CD14-positive monocyte (primary cell): Measurements from ENCODE around the gene DEAF1. TPM values are rescaled to one million over a fixed set of nuclear protein-coding genes. Genes with fewer than 3 reads are reported as not detected.

Experiments
- DNase-seq, 3 donors: peaks; one replicate each; pipeline ENCODE4 v3.0.0-alpha.2; 2011 to 2022
- H2AFZ ChIP-seq: 2 replicates; pipeline ENCODE4 v1.6.0; 2012; ENCODE audit warnings: mild to moderate bottlenecking, low read depth, low read length, inconsistent platforms; ENCODE audit not compliant: insufficient read depth, poor library complexity, severe bottlenecking
- H3K27ac ChIP-seq, 2 donors: 1 replicate in 1 of 2; 2 replicates in 1 of 2; pipeline ENCODE4 v1.5.1; 2012 to 2013; ENCODE audit warnings: low read length in 2 of 2, control low read depth in 1 of 2, inconsistent platforms in 1 of 2, low read depth in 1 of 2, mild to moderate bottlenecking in 1 of 2
- H3K27me3 ChIP-seq, 2 donors: one replicate each; pipeline versions ENCODE4 v1.6.0 to v1.6.1; 2011 to 2013; ENCODE audit warnings: low read length in 2 of 2; ENCODE audit not compliant: control insufficient read depth in 2 of 2, insufficient read depth in 2 of 2
- H3K36me3 ChIP-seq, 2 donors: replicated peaks in 1 of 2; 1 replicate in 1 of 2; 2 replicates in 1 of 2; pipeline versions ENCODE4 v1.5.1 to v1.6.1; 2012 to 2013; ENCODE audit warnings: low read length in 2 of 2, control low read depth in 1 of 2, inconsistent platforms in 1 of 2, mild to moderate bottlenecking in 1 of 2; ENCODE audit not compliant: insufficient read depth in 2 of 2, control insufficient read depth in 1 of 2
- H3K4me1 ChIP-seq, 2 donors: 1 replicate in 1 of 2; 2 replicates in 1 of 2; pipeline versions ENCODE4 v1.5.1 to v1.6.1; 2012 to 2013; ENCODE audit warnings: low read length in 2 of 2, control low read depth in 1 of 2, inconsistent platforms in 1 of 2, mild to moderate bottlenecking in 1 of 2, moderate library complexity in 1 of 2; ENCODE audit not compliant: insufficient read depth in 2 of 2, control insufficient read depth in 1 of 2
- H3K4me2 ChIP-seq: replicated peaks from 2 replicates; pipeline ENCODE3; 2012; ENCODE audit warnings: low read length, moderate library complexity, mild to moderate bottlenecking; ENCODE audit not compliant: poor library complexity, severe bottlenecking; ENCODE audit errors: extremely low read depth
- H3K4me3 ChIP-seq, 3 experiments: fragments of 200-600 bp in 1 of 3; sonication (generic) in 1 of 3; replicated peaks in 1 of 3; 1 replicate in 2 of 3; 2 replicates in 1 of 3; pipeline ENCODE4 v1.5.1; 2011 to 2013; ENCODE audit warnings: low read length in 3 of 3, mild to moderate bottlenecking in 3 of 3, control low read depth in 2 of 3, low read depth in 2 of 3, inconsistent platforms in 1 of 3, moderate library complexity in 1 of 3
- H3K79me2 ChIP-seq: 2 replicates; pipeline ENCODE4 v1.6.0; 2012; ENCODE audit warnings: mild to moderate bottlenecking, control low read depth, inconsistent platforms, low read length, moderate library complexity; ENCODE audit not compliant: insufficient read depth
- H3K9ac ChIP-seq: 2 replicates; pipeline ENCODE4 v1.6.0; 2017; ENCODE audit warnings: low read length, mild to moderate bottlenecking; ENCODE audit not compliant: insufficient read depth, poor library complexity, severe bottlenecking
- H3K9me3 ChIP-seq, 2 donors: replicated peaks in 1 of 2; 1 replicate in 1 of 2; 2 replicates in 1 of 2; pipeline versions ENCODE4 v1.5.1 to v1.6.1; 2012 to 2013; ENCODE audit warnings: low read length in 2 of 2, control low read depth in 1 of 2; ENCODE audit not compliant: control insufficient read depth in 1 of 2, insufficient read depth in 1 of 2
- H4K20me1 ChIP-seq: 2 replicates; pipeline ENCODE4 v1.6.0; 2012; ENCODE audit warnings: mild to moderate bottlenecking, low read length, control low read depth, moderate library complexity; ENCODE audit not compliant: insufficient read depth
- H3K27ac Mint-ChIP-seq, 7 donors: one replicate each; pipeline ENCODE4 v1.8.0; 2020; ENCODE audit warnings: mild to moderate bottlenecking in 7 of 7, mixed read lengths in 7 of 7, moderate library complexity in 6 of 7, inconsistent platforms in 2 of 7
- H3K27me3 Mint-ChIP-seq, 3 donors: one replicate each; pipeline ENCODE4 v1.8.0; 2021 to 2022; ENCODE audit warnings: low read depth in 3 of 3, mild to moderate bottlenecking in 3 of 3, mixed read lengths in 3 of 3, moderate library complexity in 3 of 3, inconsistent platforms in 1 of 3
- H3K36me3 Mint-ChIP-seq, 2 donors: one replicate each; pipeline ENCODE4 v1.8.0; 2020; ENCODE audit warnings: mixed read lengths in 2 of 2, inconsistent platforms in 1 of 2, mild to moderate bottlenecking in 1 of 2
- H3K4me1 Mint-ChIP-seq: one replicate; pipeline ENCODE4 v1.8.0; 2020; ENCODE audit warnings: mild to moderate bottlenecking, mixed read lengths
- H3K4me3 Mint-ChIP-seq, 2 donors: one replicate each; pipeline ENCODE4 v1.8.0; 2020; ENCODE audit warnings: mild to moderate bottlenecking in 2 of 2, mixed read lengths in 2 of 2, moderate library complexity in 1 of 2
- H3K9me3 Mint-ChIP-seq, 7 donors: one replicate each; pipeline ENCODE4 v1.8.0; 2020 to 2022; ENCODE audit warnings: mixed read lengths in 7 of 7, mild to moderate bottlenecking in 6 of 7, moderate library complexity in 6 of 7, inconsistent platforms in 2 of 7
- WGBS: methylation state at CpG from one replicate; pipeline ENCODE4 v1.1.5; 2013; ENCODE audit warnings: missing lambda C conversion rate; ENCODE audit not compliant: insufficient coverage; 5-methylcytosine and 5-hydroxymethylcytosine counted together
- intact Hi-C, 2 donors: fragments of 100-400 bp; cut with micrococcal nuclease; formaldehyde crosslinking; loops; one replicate each; pipeline versions ENCODE4 v1.15.0 to v1.15.1; 2023
- polyA plus RNA-seq, 3 donors: library from polyadenylated mRNA; depleted of rRNA in 1 of 3; unstranded in 2 of 3; stranded (reverse) in 1 of 3; fragments of 300-500 nt in 2 of 3; fragments of >200 nt in 1 of 3; fragmentation: Illumina TruSeq in 2 of 3; gene quantifications; 1 replicate in 2 of 3; 2 replicates in 1 of 3; pipeline ENCODE4 v1.2.3, GENCODE V29; 2012 to 2021
- TF ChIP-seq, protein P1 (sequence below): fragments of 200-600 bp; IDR thresholded peaks from one replicate; pipeline ENCODE4 v1.8.0; 2022; ENCODE audit warnings: antibody characterized with exemption, mild to moderate bottlenecking

Gene DEAF1
- polyA plus RNA-seq, 3 donors = 18.0 to 22.3 (median 22.2) TPM

DNA sequence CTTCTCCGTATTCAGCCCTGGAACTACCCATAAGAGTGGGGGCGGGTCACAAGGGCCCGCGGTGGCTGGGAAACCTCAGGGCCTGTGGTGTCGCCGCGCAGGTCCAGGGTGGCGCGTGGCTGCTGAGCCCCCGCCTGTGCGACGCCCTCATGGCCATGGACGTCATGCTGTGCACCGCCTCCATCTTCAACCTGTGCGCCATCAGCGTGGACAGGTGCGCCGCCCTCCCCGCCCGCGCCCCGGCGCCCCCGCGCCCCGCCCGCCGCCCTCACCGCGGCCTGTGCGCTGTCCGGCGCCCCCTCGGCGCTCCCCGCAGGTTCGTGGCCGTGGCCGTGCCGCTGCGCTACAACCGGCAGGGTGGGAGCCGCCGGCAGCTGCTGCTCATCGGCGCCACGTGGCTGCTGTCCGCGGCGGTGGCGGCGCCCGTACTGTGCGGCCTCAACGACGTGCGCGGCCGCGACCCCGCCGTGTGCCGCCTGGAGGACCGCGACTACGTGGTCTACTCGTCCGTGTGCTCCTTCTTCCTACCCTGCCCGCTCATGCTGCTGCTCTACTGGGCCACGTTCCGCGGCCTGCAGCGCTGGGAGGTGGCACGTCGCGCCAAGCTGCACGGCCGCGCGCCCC, 55.6 kb downstream of the DEAF1 start:
- TF ChIP-seq, protein P1, sequence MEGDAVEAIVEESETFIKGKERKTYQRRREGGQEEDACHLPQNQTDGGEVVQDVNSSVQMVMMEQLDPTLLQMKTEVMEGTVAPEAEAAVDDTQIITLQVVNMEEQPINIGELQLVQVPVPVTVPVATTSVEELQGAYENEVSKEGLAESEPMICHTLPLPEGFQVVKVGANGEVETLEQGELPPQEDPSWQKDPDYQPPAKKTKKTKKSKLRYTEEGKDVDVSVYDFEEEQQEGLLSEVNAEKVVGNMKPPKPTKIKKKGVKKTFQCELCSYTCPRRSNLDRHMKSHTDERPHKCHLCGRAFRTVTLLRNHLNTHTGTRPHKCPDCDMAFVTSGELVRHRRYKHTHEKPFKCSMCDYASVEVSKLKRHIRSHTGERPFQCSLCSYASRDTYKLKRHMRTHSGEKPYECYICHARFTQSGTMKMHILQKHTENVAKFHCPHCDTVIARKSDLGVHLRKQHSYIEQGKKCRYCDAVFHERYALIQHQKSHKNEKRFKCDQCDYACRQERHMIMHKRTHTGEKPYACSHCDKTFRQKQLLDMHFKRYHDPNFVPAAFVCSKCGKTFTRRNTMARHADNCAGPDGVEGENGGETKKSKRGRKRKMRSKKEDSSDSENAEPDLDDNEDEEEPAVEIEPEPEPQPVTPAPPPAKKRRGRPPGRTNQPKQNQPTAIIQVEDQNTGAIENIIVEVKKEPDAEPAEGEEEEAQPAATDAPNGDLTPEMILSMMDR = no peak
- Histone ChIP-seq H3K4me2 (no peak overlapping the region), H3K9ac (no peak overlapping the region), H2AFZ (no peak overlapping the region), H3K27ac (no peak overlapping the region), H4K20me1 (peaks cover 27% of the 10 kb centered on the region), H3K9me3 (peaks cover 7 to 8% of the 10 kb centered on the region in 2 donors), H3K36me3 (peaks cover 16 to 27% of the 10 kb centered on the region in 2 donors), H3K79me2 (no peaks in the 10 kb centered on the region), H3K4me3 (no peak overlapping the region), H3K4me1 (peaks cover 16 to 28% of the 10 kb centered on the region in 2 donors), H3K27me3 (peaks cover 20 to 50% of the 10 kb centered on the region in 2 donors)
- 4% methylated on average over 61 of the region's 80 CpGs for WGBS
- Mint-ChIP-seq H3K4me3 (peak overlapping the region in 1 of 2 donors; percentile 77), H3K4me1 (peaks cover 11% of the 10 kb centered on the region), H3K27me3 (peaks cover 47 to 61% (median 52%) of the 10 kb centered on the region in 3 donors), H3K9me3 (peaks cover 4 to 20% (median 10%) of the 10 kb centered on the region in 7 donors), H3K27ac (no peak overlapping the region), H3K36me3 (peaks cover 25 to 35% of the 10 kb centered on the region in 2 donors)
- intact Hi-C loops = no loop called here
- DNase-seq = no peak

DNA sequence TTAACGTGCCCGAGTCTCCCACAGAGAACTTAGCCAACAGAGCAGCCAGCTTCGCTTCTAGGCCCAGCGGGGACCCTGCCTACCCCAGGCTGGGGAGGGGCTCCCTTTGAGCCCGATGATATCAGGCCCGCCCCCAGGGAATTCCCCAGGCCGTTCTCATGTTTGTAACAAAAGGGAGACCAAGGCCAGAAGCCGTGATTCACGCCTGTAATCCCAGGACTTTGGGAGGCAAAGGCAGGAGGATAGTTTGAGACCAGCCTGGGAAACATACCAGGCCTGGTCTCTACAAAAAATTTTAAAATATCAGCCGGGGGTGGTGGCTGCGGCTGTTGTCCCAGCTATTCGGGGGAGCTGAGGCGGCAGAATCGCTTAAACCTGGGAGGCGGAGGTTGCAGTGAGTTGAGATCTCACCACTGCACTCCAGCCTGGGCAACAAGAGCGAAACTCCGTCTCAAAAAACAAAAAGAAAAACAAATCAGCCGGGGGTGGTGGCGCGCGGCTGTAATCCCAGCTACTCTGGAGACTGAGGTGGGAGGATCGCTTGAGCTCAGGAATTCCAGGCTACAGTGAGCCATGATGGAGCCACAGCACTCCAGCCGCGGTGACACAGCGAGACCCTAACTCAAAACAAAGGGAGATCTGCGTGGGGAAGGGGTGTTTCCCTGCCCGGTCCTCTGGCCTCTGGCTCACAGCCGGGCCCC, 56.2 kb downstream of the DEAF1 start:
- Histone ChIP-seq H3K27me3 (peaks cover 20 to 50% of the 10 kb centered on the region in 2 donors), H3K4me2 (no peak overlapping the region), H3K9ac (no peak overlapping the region), H3K36me3 (peaks cover 14 to 20% of the 10 kb centered on the region in 2 donors), H3K27ac (no peak overlapping the region), H3K4me3 (no peak overlapping the region), H3K9me3 (peaks cover 7 to 8% of the 10 kb centered on the region in 2 donors), H2AFZ (no peak overlapping the region), H3K4me1 (peaks cover 16 to 28% of the 10 kb centered on the region in 2 donors), H4K20me1 (peaks cover 27% of the 10 kb centered on the region), H3K79me2 (no peaks in the 10 kb centered on the region)
- TF ChIP-seq, protein P1 = no peak
- intact Hi-C loops = no loop called here
- peaks cover 11% of the 10 kb centered on the region for H3K4me1 Mint-ChIP-seq
- H3K9me3 Mint-ChIP-seq = peaks cover 4 to 20% (median 10%) of the 10 kb centered on the region in 7 donors
- H3K27me3 Mint-ChIP-seq = peaks cover 47 to 62% (median 51%) of the 10 kb centered on the region in 3 donors
- H3K4me3 Mint-ChIP-seq = peak overlapping the region in 1 of 2 donors; percentile 77
- no peak for DNase-seq
- peak overlapping the region in 1 of 7 donors; percentile 65 for H3K27ac Mint-ChIP-seq
- peaks cover 21 to 29% of the 10 kb centered on the region in 2 donors for H3K36me3 Mint-ChIP-seq
- 83% methylated on average over 22 of the region's 28 CpGs for WGBS
